Stimulated activated CD8-positive, alpha-beta memory T cell treated with anti-CD3 and anti-CD28 coated beads, Interleukin-4, amount 100 ng/mL, for 48 hours (primary cell): ENCODE measurements around the gene FXN.
A peak's percentile ranks its signal among the peaks of the same experiment; 100 is the strongest.
"Not testable (repeated sequence)": the region's sequence is repeated elsewhere in the genome, so short reads cannot be mapped to it uniquely, and the experiment has no call there.

ENCODE experiments used
- DNase-seq: peaks from one replicate; pipeline ENCODE4 v3.0.0-alpha.2; 2020

FXN gene

DNA sequence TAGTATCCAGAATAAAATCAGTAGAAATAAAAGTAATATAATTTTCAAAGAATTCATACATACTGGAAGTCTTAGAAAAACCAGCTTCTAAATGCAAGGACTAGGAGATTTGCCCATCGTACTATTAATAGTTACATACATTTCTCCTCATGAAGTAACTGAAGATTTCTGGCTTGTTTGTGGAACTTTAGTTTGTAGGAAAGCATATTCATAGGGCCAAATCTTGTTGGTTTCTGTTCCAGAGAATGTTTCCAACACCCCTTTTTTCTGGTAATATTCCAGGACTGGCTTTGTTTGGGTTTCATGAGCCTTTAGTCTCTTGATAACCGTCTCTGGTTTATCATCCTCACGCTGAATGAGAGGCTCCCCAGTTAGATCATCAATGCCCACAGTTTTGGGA lies 72.2 kb downstream of the FXN start:
- DNase-seq, result no peak

DNA sequence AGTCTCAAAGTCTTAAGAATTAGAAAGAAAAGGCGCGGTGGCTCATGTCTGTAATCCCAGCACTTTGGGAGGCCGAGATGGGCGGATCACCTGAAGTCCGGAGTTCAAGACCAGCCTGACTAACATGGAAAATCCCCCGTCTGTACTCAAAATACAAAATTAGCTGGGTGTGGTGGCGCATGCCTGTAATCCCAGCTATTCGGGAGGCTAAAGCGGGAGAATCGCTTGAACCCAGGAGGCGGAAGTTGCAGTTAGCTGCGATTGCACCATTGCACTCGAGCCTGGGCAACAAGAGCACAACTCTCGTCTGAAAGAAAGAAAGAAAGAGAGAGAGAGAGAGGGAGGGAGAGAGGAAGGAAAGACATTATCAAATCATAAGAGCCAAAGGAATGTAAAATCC lies 73.2 kb downstream of the FXN start:
- not testable (repeated sequence) for DNase-seq

DNA sequence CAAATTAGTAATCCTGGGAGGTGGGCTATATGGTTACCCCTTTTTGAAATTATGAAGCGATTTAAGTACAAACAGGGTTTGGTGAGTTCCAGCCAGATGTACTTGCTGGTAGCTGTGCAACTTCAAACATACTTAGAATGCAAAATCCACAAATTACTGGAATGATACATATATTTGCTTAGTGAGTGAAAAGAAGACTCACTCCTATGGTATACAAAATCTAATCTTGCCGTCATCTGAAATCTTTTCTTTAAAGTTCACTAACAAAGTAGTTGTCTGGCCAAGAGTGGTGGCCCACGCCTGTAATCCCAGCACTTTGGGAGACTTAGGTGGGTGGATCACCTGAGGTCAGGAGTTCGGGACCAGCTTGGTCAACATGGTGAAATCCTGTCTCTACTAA lies 73.6 kb downstream of the FXN start:
- DNase-seq, result no peak

DNA sequence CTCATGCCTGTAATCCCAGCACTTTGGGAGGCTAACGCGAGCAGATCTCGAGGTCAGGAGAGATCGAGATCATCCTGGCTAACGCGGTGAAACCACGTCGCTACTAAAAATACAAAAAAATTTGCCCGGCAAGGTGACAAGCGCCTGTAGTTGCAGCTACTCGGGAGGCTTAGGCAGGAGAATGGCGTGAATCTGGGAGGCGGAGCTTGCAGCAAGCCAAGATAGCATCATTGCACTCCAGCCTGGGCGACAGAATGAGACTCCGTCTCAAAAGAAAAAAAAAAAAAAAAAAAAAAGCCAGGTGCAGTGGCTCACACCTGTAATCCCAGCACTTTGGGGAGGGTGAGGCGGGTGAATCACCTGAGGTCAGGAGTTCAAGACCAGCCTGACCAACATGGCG lies 77.1 kb downstream of the FXN start:
- DNase-seq, result not testable (repeated sequence)

DNA sequence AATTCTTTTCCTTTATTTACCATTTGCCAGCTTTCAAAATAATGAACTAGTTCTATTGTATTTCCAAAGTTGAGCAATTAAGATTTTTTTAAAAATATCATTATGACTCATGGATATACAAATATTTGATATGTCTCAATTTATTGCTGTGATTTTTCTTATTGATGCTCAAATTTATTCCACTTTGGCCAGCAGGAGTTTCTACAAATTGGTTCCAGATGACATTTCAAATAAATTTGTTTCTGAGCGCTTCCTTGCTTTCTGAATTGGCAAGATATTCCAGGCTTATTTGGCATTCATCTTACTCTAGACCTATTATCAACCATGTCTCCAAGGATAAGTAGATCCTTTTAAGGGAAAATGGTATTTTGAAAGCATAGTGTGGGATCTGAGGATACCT lies 80.1 kb downstream of the FXN start:
- no peak for DNase-seq

DNA sequence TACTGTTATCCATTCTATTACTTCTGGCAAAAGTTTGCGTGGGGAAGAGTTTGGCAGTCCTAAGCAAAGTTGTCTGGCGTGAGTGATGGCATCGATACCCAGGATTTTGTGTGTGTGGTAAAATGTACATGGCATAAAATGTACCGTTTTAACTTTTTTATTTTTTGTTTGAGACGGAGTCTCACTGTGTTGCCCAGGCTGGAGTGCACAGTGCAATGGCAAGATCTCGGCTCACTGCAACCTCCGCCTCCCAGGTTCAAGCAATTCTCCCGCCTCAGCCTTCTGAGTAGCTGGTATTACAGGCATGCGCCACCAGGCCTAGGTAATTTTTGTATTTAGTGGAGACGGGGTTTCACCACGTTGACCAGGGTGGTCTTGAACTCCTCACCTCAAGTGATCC lies 83.1 kb downstream of the FXN start:
- no peak for DNase-seq

DNA sequence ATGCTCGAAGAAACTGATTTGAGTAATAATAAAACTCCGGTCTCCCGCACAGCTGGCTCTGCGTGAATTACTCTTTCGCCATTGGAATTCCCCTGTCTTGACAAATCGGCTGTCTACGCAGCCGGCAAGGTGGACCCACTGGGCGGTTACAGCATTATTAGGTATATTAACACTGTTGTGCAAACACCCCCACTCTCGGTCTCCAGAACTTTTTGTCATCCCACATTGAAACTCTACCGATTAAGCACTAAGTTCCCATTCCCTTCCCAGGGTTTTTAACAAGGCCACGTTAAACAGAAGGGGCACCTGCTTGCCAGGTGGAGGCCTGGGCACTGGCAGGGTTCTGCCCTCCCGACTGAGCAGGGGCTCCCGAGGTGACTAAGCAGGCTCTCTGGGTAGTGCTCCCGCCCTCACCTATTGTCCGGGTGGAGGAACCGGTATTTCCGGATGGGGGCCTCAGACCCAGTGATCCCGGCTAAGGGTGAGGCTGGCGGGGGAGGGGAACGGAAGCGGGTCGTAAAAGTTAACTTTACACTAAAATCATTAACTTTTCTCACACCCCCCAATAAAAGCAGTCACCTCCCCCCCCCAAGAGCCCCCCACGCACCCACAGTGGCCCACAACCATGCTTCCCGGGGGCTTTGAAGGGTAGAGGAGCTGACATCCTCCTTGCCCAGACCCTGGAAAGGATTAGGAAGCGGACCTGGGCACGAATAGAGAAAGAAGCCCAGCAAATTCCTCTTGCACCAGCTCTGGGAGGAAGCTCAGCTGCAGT lies 85.0 kb downstream of the FXN start:
- peak; percentile 42 for DNase-seq

DNA sequence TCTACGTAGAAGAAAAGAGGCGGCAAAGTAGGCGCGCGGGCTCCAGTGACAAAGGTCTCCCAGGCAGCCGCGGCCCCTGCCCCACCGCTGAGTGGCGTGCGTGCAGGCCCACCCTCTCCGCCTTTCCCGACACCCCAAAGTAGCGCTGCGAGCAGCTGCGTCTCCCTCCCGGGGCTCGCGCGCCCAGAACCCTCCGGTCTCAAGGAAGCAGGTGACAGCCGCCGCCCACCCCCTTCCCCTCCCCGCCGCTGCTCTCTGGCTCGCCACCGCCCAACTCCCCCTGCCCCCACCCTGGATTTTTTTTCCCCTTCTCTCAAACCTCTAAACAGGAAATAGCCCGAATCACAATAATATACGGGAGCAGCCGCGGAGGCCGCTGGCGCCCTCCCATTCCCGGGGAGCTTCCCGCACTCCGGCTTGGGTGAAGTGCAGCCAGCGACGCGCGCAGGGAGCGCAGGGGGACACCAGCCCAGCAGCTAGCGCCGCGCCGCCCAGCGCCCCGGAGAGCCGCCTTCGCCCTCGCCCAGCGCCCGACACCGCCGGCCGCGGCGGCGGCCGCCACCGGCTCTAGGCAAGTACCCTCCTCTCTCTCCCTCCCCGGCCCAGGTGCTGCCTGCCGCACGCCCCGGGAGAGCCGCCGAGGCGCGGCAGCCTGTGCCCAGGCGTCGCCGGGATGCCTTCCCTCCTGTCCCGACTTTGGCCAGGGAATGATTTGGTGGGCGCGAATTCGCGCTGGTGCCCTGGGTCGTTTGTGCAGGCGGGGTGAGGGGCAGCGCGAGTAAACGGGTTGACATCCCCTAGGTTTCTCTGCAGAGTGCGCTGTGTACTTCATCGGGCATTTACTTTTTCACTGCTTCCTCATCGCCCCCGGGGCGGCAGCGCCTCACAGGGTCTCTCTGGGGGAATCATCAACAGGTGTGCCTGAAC lies 85.9 kb downstream of the FXN start:
- peak; percentile 44 for DNase-seq

DNA sequence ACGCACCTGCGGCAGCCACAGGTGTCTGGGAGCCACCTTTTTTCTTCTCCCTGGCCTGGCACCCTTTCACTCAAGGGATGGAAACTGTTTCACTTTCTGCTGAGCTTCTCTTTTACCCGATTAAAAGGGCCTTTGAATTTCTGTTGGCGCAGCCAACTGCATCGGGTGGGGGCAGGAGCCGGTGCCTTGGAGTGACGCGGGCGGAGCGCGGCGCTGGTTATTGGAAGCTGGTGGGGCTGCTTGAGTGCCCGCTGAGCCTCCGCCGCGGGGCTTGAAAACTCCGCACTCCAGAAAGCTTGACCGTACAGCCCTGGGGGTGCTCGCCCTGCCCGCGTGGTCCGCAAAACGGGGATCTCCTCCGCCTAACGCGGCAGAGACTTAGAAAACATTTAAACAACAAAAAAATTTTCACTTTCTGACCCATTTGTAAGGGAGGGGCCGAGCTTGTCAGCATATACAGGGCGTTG lies 86.6 kb downstream of the FXN start:
- no peak for DNase-seq

DNA sequence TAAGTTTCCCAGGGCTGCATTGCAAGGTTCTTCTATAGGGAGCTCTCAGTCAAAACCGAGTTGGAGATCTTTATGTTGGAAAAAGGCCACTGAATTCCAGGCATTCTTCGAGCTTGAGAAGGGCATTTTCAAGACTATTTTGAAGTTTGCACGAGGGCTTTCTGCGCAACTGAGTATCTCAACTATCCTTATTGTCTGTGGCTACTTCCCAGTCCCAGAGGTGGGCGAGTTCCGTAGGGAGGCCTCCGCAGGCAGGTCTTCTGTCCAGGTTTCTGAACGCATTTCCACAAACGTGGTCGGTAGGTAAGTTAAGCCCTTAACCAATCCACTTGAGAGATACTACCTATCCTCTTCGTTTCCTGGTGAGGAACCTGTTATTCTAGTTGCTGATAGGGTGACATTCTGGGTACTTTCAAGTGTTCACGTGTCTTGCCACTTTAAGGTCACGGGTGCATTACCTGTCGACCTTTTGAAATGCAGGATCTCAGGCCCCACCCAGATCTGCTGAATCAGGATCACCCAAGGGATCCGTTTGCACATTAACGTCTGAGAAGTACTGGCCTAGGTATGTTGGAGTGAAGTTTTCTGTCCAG lies 87.1 kb downstream of the FXN start:
- no peak for DNase-seq

DNA sequence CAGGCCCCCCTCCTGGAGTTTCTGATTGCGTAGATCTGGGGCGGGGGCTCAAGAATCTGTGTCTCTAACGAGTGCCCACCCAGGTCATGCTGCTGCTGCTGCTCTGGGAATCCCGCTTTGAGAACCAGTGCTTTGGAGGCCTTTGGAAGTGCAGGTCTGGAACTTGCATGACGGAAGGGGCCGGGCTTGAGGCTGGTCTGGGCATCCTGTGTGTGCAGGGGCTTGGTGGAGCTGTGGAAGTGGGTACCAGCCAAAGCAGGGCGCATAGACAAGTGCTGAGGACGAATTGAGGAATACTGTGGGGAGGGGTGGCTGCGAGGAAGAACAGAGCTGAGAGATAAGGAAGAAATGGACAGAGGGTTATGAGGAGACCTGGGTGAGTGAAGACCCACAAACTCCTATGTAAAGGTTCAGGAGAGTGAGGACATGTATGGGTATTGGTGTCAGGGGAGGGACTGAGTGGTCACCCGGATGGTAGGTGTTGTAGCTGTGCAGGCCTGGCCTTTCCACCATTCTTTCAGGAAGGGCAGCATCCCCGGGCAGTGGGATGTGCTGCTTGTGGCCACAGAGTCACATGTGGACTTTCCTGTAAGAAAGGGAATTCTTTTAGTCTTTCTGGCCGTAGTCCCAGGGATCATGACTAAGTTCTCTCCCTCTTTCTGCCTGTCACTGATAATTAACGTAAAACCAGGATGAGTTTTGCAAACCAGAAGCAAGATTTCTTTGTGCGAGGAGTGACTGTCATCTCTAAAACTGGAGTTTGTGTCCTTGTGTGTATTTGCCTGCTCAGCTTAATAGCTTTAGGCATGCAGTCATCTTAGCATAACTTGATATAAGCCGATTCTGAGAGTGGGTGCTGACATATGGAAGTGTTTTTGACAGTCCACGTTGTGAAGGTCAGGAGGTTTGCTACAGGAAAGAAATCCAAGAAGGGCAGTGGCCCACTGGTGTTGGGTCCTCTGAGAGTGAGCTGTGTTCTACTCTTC lies 95.2 kb downstream of the FXN start:
- DNase-seq, result no peak

DNA sequence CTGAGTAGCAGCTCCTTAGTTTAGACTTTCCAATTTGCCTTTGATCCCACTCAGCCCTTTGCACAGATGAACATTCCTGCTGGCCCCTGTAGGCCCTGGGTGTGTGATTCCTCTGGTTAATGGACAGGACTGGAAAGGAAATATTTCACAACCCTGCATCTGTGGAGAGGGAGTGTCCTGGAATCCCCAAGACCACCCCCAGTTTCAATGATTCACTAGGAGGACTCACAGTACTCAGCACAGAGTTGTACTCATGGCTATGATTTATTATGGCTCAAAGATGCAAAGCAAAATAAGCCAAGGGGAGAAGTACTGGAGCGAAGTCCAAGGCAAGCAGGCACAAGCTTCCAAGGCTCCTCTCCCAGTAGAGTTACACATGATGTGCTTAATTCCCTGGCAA lies 96.1 kb downstream of the FXN start:
- DNase-seq, result no peak

DNA sequence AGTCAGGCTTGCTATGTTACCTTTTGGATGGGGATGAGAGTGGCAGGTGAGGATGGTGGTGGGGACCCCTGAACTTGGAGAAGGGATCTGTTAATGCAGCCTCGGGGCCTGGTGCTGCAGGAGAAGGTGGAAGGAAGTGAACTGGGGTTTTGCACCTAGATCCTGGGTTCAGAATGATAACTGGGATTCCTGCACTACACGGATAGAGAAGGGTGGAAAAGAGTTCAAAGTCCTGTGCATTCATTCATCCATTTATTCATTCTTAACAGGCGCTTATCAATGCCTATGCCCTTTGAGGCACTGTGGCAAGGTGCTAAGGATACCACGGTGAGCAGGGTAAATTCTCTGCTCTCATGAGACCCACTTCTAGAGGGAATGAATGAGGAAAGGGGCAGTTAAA lies 96.8 kb downstream of the FXN start:
- no peak for DNase-seq

DNA sequence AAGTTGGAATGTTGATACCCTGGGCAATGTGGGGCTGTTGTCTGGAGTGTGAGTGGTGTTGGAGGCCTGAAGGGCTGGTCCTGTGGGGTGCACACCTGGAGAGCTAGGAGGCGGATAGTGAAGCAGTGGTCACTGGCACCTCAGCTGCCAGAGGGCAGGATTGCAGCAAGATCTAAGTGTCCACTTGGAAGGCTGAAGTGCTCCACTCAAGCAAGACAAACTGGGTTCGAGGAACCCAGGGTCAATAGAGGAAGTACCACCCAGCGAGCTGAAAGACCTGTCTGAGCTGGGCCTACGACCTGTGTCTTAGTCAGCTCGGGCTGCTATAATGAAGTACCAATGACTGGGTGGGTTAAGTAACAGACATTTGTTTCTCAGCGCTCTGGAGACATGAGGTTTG lies 98.9 kb downstream of the FXN start:
- DNase-seq, result no peak

DNA sequence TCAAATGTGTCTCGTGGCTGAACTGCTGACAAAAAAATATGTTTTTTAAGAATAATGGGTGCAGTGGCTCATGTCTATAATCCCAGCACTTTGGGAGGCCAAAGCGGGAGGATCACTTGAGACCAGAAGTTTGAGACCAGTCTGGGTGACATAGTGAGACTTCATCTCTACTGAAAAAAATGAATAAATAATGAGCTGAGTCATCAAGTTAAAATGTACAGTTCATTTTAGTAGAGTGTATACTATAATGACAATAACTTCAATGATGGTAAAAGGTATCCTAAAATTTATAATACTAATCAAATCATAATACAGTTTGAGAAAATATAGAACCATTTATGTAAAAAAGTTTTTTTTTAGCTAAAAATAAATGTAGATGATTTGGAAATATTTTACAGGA lies 100.6 kb downstream of the FXN start:
- DNase-seq, result no peak

DNA sequence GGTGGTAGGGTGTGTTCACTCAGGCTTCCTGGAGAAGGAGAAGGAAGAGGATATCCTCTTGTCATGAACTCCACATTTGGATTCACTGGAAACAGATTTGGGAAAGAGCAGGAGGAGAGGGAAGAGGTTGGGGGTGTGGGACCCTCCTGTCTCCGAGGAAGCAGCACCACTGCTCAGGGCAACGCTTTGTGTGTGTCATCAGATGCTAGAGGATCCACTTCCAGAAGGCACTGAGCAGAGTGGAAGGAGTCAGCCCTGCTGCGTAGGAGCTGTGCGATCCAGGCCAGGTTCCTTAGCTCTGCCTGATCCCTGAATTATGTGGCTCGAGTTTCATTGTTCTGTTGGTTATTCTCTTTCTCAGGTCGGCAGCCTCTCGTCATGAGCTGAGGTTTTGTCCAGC lies 101.2 kb downstream of the FXN start:
- no peak for DNase-seq

DNA sequence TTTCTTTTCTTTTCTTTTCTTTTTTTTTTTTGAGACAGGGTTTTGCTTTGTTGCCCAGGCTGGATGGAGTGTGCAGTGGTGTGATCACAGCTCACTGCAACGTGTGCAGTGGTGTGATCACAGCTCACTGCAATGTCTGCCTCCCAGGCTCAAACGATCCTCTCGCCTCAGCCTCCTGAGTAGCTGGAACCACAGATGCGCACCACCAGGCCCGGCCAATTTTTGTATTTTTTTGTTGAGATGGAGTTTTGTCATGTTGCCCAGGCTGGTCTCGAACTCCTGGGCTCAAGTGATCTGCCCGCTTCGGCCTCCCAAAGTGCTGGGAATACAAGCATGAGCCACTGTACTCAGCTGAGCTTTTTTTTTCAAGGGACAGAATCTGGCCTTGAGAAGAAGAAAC lies 101.8 kb downstream of the FXN start:
- no peak for DNase-seq

DNA sequence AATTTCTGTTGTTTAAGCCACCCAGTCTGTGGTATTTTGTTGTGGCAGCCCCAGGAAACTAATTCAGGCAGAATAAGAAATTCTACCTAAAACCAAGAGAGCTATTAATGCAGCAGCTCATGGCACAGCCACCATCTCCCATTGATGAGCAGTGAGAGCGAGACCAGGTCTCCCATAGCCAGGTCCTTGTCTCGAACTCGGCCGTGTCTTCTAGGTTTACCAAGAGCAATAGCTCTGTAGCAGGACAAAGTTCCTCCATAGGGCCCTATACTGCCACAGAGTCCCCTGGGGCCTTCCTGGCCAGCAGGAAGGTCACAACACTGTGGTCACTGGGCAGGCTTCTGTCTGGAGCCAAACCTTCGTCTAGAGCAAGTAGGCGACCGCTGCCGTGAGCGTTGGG lies 104.0 kb downstream of the FXN start:
- no peak for DNase-seq

DNA sequence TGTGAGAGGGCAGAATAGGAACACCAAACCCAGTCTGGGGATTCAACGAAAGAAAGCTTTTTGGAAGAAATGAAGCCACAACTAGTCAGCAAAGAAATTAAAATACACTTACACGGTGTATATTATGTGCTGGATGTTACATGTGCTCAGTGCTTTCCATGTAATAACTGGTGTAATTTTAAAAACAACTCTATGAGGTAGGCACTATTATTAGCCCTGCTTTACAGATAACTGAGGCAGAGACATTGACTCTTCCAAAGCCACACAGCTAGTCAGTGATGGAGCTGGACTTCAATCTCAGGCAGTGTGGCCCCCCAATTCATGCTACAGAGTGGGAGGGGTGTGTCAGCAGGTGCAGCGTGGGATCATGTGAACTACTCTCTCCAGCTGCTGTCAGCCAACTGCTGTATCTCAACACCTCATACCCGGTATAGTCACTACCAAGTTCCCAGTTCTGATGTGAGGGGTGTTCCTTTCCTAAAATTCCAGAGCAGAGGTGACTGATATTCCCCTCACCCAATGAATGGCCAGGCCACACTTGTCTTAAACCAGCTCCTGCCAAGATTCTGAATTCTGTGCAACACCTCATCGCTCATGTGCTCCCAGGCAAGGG lies 104.7 kb downstream of the FXN start:
- DNase-seq, result no peak

DNA sequence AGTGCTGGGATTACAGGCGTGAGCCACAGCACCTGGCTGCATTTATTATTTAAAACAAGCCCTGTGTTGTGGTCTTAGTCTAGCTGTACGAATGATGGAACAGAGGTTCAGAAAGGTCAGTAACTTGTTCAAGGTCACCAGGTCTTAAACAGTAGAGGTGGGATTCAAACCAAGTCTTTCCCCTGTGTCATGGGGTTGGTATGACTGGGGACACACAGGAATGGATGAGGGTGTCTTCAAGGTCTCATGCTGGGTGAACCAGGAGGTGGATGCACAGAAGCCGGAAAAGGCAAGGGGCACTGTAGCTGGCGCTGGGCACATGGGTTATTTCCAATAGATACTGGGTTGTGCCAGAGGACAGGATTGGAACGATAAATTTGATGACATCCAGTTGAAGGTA lies 106.3 kb downstream of the FXN start:
- no peak for DNase-seq

DNA sequence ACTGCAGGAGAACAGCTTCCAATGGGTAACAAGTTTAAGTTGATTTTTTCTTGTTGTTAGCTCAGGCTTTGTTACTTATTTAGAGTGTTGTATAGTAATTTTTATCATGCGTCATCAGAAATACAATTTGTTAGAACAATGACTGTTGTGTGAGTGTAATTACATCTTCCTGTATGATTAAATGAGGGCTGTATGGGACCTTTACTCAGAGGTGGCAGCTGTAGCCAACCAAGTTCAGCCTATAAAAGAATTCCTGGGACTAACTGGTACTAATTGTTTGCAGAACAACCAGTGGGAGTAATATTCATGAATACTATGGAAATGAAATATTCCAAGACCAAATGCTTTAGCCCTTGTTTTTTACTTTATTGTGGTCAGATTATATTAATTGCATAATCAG lies 107.7 kb downstream of the FXN start:
- DNase-seq, result no peak

DNA sequence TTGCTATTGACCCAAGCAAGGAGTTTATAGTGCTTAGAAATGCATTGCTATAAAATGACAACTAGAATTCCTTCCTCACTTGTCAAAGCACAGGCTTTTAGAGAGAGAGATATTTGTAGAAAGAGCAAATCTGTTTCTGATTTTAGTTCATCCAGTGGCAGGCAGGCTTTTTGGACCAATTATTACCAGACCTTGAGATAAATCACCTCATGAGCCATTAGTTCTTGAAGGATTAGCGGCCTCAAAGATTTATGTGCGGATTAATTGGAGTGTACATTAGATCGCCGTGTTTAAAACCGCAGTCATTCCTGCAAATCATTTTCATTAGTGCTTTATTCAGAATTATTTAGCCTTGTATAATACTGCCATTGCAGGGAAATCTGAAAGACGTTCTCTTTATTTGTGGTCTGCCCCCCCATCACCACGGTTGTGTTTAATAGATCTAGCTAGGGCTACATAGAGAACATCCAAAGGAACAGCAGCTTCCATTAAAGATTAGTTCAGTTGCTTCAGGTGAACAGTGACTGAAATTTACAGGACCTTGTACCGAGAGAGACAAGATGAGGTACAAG lies 109.7 kb downstream of the FXN start:
- DNase-seq, result no peak
